ENCODE measurements around the gene C7.

DNA sequence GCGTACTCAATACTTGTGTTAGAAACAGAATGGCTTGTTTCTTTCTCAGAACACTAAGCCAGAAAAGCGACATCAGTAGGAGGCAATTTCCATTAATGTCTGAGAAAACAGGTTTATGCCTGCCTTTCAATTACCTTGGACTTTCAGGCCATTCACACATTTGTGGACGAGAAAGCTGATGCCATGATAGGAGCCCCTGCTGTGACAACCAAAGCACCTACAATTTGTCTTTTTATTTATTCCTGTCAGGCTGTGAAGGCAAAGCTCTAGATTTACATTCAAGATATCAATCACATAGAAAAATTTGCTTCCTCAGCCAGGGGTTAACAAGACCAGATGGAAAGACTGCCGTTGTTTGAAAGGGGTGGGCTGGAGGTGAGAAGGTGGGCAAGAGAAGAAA lies 76.2 kb downstream of the C7 start:
- no peak for TF ChIP-seq CTCF (IDR thresholded peaks at IDR 0.05 in 2 of 3, conservative IDR thresholded peaks at IDR 0.05 in 1 of 3; ENCODE audit: control insufficient read depth in 2 of 3, extremely low read depth in 1 of 3, insufficient read depth in 1 of 3, low read depth in 3 of 3, low read length in 3 of 3)
- TF ChIP-seq TAF1 (IDR thresholded peaks at IDR 0.05; ENCODE audit: borderline replicate concordance, low read depth, low read length), result no peak
- TF ChIP-seq CHD2 (IDR thresholded peaks at IDR 0.05; ENCODE audit: borderline replicate concordance, low read depth, low read length), result no peak
- TF ChIP-seq, protein P1, sequence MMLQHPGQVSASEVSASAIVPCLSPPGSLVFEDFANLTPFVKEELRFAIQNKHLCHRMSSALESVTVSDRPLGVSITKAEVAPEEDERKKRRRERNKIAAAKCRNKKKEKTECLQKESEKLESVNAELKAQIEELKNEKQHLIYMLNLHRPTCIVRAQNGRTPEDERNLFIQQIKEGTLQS (IDR thresholded peaks at IDR 0.05; ENCODE audit: borderline replicate concordance, extremely low read depth, low read depth, low read length), result no peak
